Panc1 (cell line): ENCODE data around the gene GLT1D1. TPM values are rescaled to one million over a fixed set of nuclear protein-coding genes. Genes with fewer than 3 reads are reported as not detected.

Experiments used
- ATAC-seq: fragments of 200-7000 bp; cut with Tn5 transposase; 2 replicates; pipeline ENCODE4 v1.9.1; 2020; ENCODE audit warnings: mild to moderate bottlenecking, moderate library complexity
- BruUV-seq: library from RNA; stranded (reverse); fragments of 400-500 nt; replicated peaks from 2 replicates; lab custom pipeline; 2021; lab: Mats Ljungman, UMichigan
- CTCF ChIA-PET: fragments of 300-600 bp; sonication (Branson Sonifier 250); formaldehyde crosslinking; loops from one replicate; lab custom pipeline; 2022; ENCODE audit warnings: antibody characterized with exemption; lab: Charles Lee
- POLR2A ChIA-PET: fragments of 300-600 bp; sonication (Branson Sonifier 250); formaldehyde crosslinking; loops from one replicate; lab custom pipeline; 2022; ENCODE audit warnings: antibody characterized with exemption; lab: Charles Lee
- DNase-seq: peaks from one replicate; pipeline ENCODE4 v3.0.0-alpha.2; 2010; ENCODE audit warnings: low read depth, low spot score
- H3K27ac ChIP-seq: 2 replicates; pipeline ENCODE4 v1.5.1; 2011; ENCODE audit warnings: mild to moderate bottlenecking, low read length, inconsistent platforms
- H3K27me3 ChIP-seq: fragments of 200-500 bp; sonication (Bioruptor generic); 2 replicates; pipeline ENCODE4 v1.6.0; 2014; ENCODE audit warnings: low read length, inconsistent platforms; ENCODE audit not compliant: control insufficient read depth, insufficient read depth
- H3K36me3 ChIP-seq: fragments of 200-500 bp; sonication (Bioruptor generic); 2 replicates; pipeline ENCODE4 v1.5.1; 2014; ENCODE audit warnings: inconsistent platforms, mild to moderate bottlenecking, low read length, moderate library complexity; ENCODE audit not compliant: control insufficient read depth, insufficient read depth
- H3K4me1 ChIP-seq: 2 replicates; pipeline ENCODE4 v1.5.1; 2011; ENCODE audit warnings: inconsistent platforms, mild to moderate bottlenecking, low read length, moderate library complexity; ENCODE audit not compliant: control insufficient read depth, insufficient read depth
- H3K4me3 ChIP-seq, 2 experiments: 2 replicates each; pipeline ENCODE4 v1.5.1; 2011 to 2012; ENCODE audit warnings: low read depth in 2 of 2, low read length in 2 of 2, mild to moderate bottlenecking in 2 of 2, inconsistent platforms in 1 of 2, moderate library complexity in 1 of 2
- H3K9me3 ChIP-seq: fragments of 200-500 bp; sonication (Bioruptor generic); 2 replicates; pipeline ENCODE4 v1.5.1; 2014; ENCODE audit warnings: low read depth, mild to moderate bottlenecking, inconsistent platforms, low read length, moderate library complexity; ENCODE audit not compliant: control insufficient read depth, insufficient read depth
- POLR2AphosphoS5 ChIP-seq: IDR thresholded peaks from 2 replicates; pipeline ENCODE4 v1.6.1; 2012; ENCODE audit warnings: mild to moderate bottlenecking, low read depth, low read length, moderate library complexity
- SIN3A ChIP-seq: IDR thresholded peaks from 2 replicates; pipeline ENCODE4 v1.6.1; 2012; ENCODE audit warnings: low read depth, mild to moderate bottlenecking, low read length, moderate library complexity, borderline replicate concordance; ENCODE audit not compliant: insufficient read depth
- TCF7L2 ChIP-seq: IDR thresholded peaks from 2 replicates; pipeline ENCODE4 v1.6.1; 2011; ENCODE audit warnings: mild to moderate bottlenecking, low read depth, low read length, inconsistent platforms
- in situ Hi-C: cut with HindIII; loops from 2 replicates; pipeline ENCODE4 v1.10.0; 2016; ENCODE audit warnings: low sequenced_read_pairs, low pct_unique_long_range_greater_than_20kb
- intact Hi-C: fragments of 100-400 bp; cut with micrococcal nuclease; formaldehyde crosslinking; loops from one replicate; pipeline ENCODE4 v1.10.0; 2022; ENCODE audit not compliant: unreplicated experiment
- total RNA-seq: library from RNA; stranded (reverse); gene quantifications from one replicate; pipeline ENCODE4 v1.2.1, GENCODE V29; 2021; ENCODE audit not compliant: unreplicated experiment
- TF ChIP-seq, protein P1 (sequence below): fragments of 450-650 bp; IDR thresholded peaks from 2 replicates; pipeline ENCODE4 v1.5.1; 2017; ENCODE audit warnings: mild to moderate bottlenecking
- TF ChIP-seq, protein P2 (sequence below), 2 experiments: IDR thresholded peaks; 2 replicates each; pipeline ENCODE4 v1.6.1; 2011 to 2012; ENCODE audit warnings: low read depth in 2 of 2, control low read depth in 1 of 2, low read length in 1 of 2, mild to moderate bottlenecking in 1 of 2, moderate library complexity in 1 of 2; ENCODE audit not compliant: insufficient read depth in 1 of 2

GLT1D1 gene
- total RNA-seq, 1 experiment from 2014 or later, result not detected

DNA sequence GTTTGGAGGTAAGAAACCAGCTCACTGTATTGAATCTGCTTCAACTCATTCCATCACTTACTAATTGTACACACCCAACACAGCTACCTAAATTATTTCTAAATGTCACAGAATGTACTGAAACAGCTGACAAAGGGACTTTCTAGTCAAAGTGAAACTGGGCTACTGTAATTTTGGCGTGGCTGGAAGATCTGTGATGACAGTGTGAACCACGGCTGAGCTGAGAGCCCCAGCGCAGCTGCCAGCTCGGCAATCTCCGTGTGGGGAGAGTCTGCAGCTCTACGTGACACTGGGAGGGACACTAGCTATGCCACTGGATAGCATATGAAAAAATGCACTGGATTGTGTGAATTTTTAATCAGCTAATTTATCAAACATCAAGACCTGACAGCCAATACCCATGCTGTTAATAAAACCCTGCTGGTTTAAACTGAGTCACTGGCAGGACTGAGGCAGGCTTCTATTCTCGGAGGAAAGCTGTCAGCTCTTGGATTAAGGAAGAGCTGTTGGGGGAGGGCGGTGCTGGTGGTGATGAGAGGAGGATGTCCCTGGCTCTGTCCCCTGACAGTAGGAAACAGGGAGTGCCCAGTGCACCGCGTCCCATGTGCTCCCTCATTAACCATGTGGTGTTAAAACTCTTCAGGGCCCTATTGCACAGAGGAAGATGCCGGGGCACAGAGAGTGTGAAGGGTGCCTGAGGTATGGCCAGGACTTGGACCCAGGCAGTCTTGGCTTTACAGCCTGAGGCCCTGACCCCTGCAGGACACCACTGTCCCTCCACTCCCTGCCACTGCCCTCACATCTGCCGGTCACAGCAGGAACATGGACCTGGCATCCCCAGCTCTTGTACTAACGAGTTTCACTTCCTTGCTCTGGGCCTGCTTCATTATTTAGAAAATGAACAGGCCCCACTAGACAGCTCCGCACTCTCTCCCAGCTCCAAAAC, 42.8 kb upstream of the GLT1D1 start:
- in situ Hi-C loops, result no loop called here
- no peaks in the 10 kb centered on the region for H3K9me3 ChIP-seq
- POLR2A ChIA-PET, result no interaction called here

DNA sequence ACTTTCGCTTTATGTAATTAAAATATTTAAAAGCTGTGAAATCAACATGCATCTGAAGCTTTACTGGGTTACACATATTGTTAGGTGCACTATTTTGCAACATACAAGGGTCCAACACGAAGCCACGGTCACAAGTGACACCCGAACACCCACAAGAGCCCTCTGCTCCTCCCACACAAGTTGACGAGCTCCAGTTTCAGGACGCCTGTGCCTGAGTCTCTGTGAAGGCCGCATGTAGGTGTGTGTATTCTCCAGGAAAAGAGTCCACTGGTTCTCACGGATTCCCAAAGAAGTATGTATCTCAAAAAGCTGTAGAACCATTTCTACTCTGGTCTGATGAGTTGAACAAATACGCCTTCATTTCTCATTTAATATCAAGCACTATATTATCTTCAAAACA, 41.5 kb upstream of the GLT1D1 start:
- ChIA-PET CTCF (no interaction called here), POLR2A (no interaction called here)
- ATAC-seq, result no peak
- Histone ChIP-seq H3K4me1 (no peaks in the 10 kb centered on the region), H3K4me3 (no peak overlapping the region), H3K27me3 (no peaks in the 10 kb centered on the region), H3K27ac (no peak overlapping the region), H3K9me3 (no peaks in the 10 kb centered on the region), H3K36me3 (peaks cover 10% of the 10 kb centered on the region)
- TF ChIP-seq, protein P1, sequence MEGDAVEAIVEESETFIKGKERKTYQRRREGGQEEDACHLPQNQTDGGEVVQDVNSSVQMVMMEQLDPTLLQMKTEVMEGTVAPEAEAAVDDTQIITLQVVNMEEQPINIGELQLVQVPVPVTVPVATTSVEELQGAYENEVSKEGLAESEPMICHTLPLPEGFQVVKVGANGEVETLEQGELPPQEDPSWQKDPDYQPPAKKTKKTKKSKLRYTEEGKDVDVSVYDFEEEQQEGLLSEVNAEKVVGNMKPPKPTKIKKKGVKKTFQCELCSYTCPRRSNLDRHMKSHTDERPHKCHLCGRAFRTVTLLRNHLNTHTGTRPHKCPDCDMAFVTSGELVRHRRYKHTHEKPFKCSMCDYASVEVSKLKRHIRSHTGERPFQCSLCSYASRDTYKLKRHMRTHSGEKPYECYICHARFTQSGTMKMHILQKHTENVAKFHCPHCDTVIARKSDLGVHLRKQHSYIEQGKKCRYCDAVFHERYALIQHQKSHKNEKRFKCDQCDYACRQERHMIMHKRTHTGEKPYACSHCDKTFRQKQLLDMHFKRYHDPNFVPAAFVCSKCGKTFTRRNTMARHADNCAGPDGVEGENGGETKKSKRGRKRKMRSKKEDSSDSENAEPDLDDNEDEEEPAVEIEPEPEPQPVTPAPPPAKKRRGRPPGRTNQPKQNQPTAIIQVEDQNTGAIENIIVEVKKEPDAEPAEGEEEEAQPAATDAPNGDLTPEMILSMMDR, result no peak
- TF ChIP-seq TCF7L2 (no peak), SIN3A (no peak), POLR2AphosphoS5 (no peak)
- TF ChIP-seq, protein P2, sequence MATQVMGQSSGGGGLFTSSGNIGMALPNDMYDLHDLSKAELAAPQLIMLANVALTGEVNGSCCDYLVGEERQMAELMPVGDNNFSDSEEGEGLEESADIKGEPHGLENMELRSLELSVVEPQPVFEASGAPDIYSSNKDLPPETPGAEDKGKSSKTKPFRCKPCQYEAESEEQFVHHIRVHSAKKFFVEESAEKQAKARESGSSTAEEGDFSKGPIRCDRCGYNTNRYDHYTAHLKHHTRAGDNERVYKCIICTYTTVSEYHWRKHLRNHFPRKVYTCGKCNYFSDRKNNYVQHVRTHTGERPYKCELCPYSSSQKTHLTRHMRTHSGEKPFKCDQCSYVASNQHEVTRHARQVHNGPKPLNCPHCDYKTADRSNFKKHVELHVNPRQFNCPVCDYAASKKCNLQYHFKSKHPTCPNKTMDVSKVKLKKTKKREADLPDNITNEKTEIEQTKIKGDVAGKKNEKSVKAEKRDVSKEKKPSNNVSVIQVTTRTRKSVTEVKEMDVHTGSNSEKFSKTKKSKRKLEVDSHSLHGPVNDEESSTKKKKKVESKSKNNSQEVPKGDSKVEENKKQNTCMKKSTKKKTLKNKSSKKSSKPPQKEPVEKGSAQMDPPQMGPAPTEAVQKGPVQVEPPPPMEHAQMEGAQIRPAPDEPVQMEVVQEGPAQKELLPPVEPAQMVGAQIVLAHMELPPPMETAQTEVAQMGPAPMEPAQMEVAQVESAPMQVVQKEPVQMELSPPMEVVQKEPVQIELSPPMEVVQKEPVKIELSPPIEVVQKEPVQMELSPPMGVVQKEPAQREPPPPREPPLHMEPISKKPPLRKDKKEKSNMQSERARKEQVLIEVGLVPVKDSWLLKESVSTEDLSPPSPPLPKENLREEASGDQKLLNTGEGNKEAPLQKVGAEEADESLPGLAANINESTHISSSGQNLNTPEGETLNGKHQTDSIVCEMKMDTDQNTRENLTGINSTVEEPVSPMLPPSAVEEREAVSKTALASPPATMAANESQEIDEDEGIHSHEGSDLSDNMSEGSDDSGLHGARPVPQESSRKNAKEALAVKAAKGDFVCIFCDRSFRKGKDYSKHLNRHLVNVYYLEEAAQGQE (IDR thresholded peaks at IDR 0.05; ENCODE audit: insufficient read depth in 1 of 2, low read depth in 2 of 2, low read length in 1 of 2), result no peak
- intact Hi-C loops, result no loop called here
- DNase-seq, result no peak
- in situ Hi-C loops, result no loop called here
- BruUV-seq, result no TSS peak

More for the DNA sequence above, 42.8 kb upstream of the GLT1D1 start:
- no peak for TF ChIP-seq POLR2AphosphoS5
- TF ChIP-seq, protein P2 (IDR thresholded peaks at IDR 0.05; ENCODE audit: insufficient read depth in 1 of 2, low read depth in 2 of 2, low read length in 1 of 2), result no peak
- no peak for TF ChIP-seq TCF7L2
- TF ChIP-seq, protein P1, result no peak
- no peak for TF ChIP-seq SIN3A
- intact Hi-C loops, result no loop called here
- CTCF ChIA-PET, result no interaction called here
- Histone ChIP-seq H3K27ac (no peak overlapping the region), H3K4me3 (no peak overlapping the region), H3K4me1 (no peaks in the 10 kb centered on the region), H3K36me3 (peaks cover 10% of the 10 kb centered on the region), H3K27me3 (no peaks in the 10 kb centered on the region)
- BruUV-seq, result no TSS peak
- ATAC-seq (no peak), DNase-seq (no peak)
